ENCODE results near the gene RMND5B.

DNA sequence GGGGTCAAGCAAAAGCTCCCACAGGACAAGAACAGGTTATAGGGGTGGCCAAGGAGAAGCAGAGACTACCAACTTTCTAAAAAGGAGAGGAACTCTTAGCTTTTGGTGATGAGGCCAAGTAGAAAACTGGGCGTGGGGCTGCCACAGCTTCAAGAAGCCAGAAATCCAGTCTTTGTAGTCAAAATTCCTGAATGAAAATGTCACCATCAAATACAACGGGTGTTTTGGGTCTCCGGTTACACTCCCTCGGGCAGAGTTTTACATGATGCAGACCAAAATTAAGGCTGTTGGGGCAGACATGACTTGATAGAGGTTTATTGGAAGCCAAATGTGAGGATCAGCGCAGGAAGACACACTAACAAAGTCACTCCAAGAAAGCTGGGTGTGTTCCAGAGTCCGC, 46.9 kb upstream of the RMND5B start:
- TF ChIP-seq, protein P1, sequence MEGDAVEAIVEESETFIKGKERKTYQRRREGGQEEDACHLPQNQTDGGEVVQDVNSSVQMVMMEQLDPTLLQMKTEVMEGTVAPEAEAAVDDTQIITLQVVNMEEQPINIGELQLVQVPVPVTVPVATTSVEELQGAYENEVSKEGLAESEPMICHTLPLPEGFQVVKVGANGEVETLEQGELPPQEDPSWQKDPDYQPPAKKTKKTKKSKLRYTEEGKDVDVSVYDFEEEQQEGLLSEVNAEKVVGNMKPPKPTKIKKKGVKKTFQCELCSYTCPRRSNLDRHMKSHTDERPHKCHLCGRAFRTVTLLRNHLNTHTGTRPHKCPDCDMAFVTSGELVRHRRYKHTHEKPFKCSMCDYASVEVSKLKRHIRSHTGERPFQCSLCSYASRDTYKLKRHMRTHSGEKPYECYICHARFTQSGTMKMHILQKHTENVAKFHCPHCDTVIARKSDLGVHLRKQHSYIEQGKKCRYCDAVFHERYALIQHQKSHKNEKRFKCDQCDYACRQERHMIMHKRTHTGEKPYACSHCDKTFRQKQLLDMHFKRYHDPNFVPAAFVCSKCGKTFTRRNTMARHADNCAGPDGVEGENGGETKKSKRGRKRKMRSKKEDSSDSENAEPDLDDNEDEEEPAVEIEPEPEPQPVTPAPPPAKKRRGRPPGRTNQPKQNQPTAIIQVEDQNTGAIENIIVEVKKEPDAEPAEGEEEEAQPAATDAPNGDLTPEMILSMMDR (conservative IDR thresholded peaks at IDR 0.05), result no peak
- TF ChIP-seq EZH2 (IDR thresholded peaks at IDR 0.05; ENCODE audit: low read depth), result no peak

All from PC-9 (cell line).